ENCODE measurements around the gene EPHA6. TPM values are rescaled to one million over a fixed set of nuclear protein-coding genes. Genes with fewer than 3 reads are reported as not detected.

The EPHA6 gene
- total and polyA plus RNA-seq, 2 donors (not counting 3 experiments of a cell fraction or from before 2014, with no cell fraction given): not detected

DNA sequence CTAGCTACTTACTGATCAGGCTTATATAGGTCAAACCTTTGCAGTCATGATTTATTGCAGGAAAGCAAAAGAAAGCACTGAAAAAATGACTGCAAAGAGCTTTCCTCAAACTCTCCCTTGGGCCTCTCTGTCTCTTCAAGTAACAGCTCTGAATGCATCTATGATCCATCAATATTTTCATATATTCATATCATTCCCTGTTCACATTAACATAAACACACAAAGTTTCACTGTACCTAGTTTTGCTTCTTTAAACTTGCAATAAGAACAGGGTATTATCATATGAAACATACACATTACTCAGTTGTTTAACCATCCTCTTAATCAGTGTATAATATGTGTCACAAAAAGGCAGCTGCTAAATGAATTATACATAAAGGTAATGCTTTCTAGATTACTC, 842.2 kb downstream of the EPHA6 start:
- FAIRE-seq (no peak), DNase-seq (ENCODE audit: low read depth, low spot score) (no peak)
- Histone ChIP-seq H3K9me3 (replicated peaks; ENCODE audit: control insufficient read depth, insufficient read depth, low read length) (no peaks in the 10 kb centered on the region), H3K79me2 (ENCODE audit: control insufficient read depth, insufficient read depth, low read length) (no peaks in the 10 kb centered on the region), H3K9ac (replicated peaks; ENCODE audit: extremely low read depth, insufficient read depth, low read length) (no peak overlapping the region), H3K4me1 (ENCODE audit: control insufficient read depth, extremely low read depth, insufficient read depth, low read length) (no peaks in the 10 kb centered on the region), H3K36me3 (ENCODE audit: control insufficient read depth in 2 of 2, extremely low read depth in 1 of 2, insufficient read depth in 2 of 2, low read length in 2 of 2) (no peaks in the 10 kb centered on the region), H3K9me1 (replicated peaks; ENCODE audit: control insufficient read depth, extremely low read depth, insufficient read depth, low read length) (no peaks in the 10 kb centered on the region), H3K27ac (ENCODE audit: insufficient read depth, low read depth, low read length) (no peak overlapping the region), H3K4me3 (replicated peaks in 1 of 3; ENCODE audit: insufficient read depth in 1 of 3, low read depth in 1 of 3, low read length in 3 of 3) (no peak overlapping the region), H2AFZ (ENCODE audit: low read depth, low read length) (no peak overlapping the region), H4K20me1 (replicated peaks; ENCODE audit: control insufficient read depth, extremely low read depth, insufficient read depth, low read length) (no peaks in the 10 kb centered on the region), H3K4me2 (ENCODE audit: insufficient read depth, low read length) (no peak overlapping the region), H3K27me3 (ENCODE audit: control insufficient read depth in 2 of 2, insufficient read depth in 2 of 2, low read length in 2 of 2) (no peaks in the 10 kb centered on the region)
- no TSS peak for BruUV-seq (replicated peaks)
- TF ChIP-seq POLR2AphosphoS5 (IDR thresholded peaks at IDR 0.05; ENCODE audit: insufficient read depth, low read depth, low read length) (no peak), POLR2A (IDR thresholded peaks at IDR 0.05; ENCODE audit: low read depth, low read length) (no peak)
- ChIA-PET CTCF (no interaction called here), POLR2A (no interaction called here)
- intact Hi-C loops (cut with micrococcal nuclease): no loop called here
- dilution Hi-C loops (cut with MboI; ENCODE audit: extremely low pct_ligation_motif_present, low sequenced_read_pairs): no loop called here

DNA sequence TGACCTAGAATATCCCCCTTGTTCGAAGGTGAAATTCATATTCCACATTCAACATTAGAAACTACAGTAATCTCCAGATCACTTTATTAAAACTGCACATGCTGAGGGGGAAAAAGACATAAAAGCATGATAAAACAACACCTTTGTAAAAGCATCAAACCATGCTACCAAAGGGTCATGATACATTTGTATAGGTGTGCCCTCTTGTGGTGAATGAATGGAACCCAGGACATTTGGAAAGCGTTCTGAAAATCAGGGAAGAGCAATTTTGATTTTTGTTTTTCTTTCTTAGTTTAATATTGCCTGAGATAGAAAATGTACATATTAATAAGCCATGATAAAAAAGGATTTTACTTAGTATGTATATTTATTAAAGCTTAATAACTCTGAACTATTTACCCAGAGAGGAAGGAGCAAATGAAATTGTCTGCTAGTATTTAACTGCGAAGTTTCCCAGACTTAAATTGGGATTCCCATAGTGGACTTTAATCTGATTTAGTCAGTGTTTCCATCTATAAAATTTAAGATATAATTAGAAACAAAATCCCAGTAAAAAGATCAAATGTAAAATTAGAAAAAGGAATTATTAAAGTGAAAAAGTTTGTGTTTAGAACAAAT, 844.4 kb downstream of the EPHA6 start:
- Histone ChIP-seq H3K9ac (replicated peaks; ENCODE audit: extremely low read depth, insufficient read depth, low read length) (no peak overlapping the region), H3K4me3 (replicated peaks in 1 of 3; ENCODE audit: insufficient read depth in 1 of 3, low read depth in 1 of 3, low read length in 3 of 3) (no peak overlapping the region), H3K9me1 (replicated peaks; ENCODE audit: control insufficient read depth, extremely low read depth, insufficient read depth, low read length) (no peaks in the 10 kb centered on the region), H4K20me1 (replicated peaks; ENCODE audit: control insufficient read depth, extremely low read depth, insufficient read depth, low read length) (no peaks in the 10 kb centered on the region), H3K36me3 (ENCODE audit: control insufficient read depth in 2 of 2, extremely low read depth in 1 of 2, insufficient read depth in 2 of 2, low read length in 2 of 2) (no peaks in the 10 kb centered on the region), H3K9me3 (replicated peaks; ENCODE audit: control insufficient read depth, insufficient read depth, low read length) (no peaks in the 10 kb centered on the region), H3K27ac (ENCODE audit: insufficient read depth, low read depth, low read length) (no peak overlapping the region), H3K79me2 (ENCODE audit: control insufficient read depth, insufficient read depth, low read length) (no peaks in the 10 kb centered on the region), H2AFZ (ENCODE audit: low read depth, low read length) (no peak overlapping the region), H3K27me3 (ENCODE audit: control insufficient read depth in 2 of 2, insufficient read depth in 2 of 2, low read length in 2 of 2) (no peaks in the 10 kb centered on the region), H3K4me2 (ENCODE audit: insufficient read depth, low read length) (no peak overlapping the region), H3K4me1 (ENCODE audit: control insufficient read depth, extremely low read depth, insufficient read depth, low read length) (no peaks in the 10 kb centered on the region)
- intact Hi-C loops (cut with micrococcal nuclease): no loop called here
- DNase-seq (ENCODE audit: low read depth, low spot score) (peak; percentile 10), FAIRE-seq (peak; percentile 62)
- no TSS peak for BruUV-seq (replicated peaks)
- TF ChIP-seq, protein P1, sequence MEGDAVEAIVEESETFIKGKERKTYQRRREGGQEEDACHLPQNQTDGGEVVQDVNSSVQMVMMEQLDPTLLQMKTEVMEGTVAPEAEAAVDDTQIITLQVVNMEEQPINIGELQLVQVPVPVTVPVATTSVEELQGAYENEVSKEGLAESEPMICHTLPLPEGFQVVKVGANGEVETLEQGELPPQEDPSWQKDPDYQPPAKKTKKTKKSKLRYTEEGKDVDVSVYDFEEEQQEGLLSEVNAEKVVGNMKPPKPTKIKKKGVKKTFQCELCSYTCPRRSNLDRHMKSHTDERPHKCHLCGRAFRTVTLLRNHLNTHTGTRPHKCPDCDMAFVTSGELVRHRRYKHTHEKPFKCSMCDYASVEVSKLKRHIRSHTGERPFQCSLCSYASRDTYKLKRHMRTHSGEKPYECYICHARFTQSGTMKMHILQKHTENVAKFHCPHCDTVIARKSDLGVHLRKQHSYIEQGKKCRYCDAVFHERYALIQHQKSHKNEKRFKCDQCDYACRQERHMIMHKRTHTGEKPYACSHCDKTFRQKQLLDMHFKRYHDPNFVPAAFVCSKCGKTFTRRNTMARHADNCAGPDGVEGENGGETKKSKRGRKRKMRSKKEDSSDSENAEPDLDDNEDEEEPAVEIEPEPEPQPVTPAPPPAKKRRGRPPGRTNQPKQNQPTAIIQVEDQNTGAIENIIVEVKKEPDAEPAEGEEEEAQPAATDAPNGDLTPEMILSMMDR (IDR thresholded peaks at IDR 0.05; ENCODE audit: extremely low read depth in 1 of 2, insufficient read depth in 1 of 2, low read depth in 1 of 2, low read length in 2 of 2): peak; percentile 28 to 51
- TF ChIP-seq, protein P2, sequence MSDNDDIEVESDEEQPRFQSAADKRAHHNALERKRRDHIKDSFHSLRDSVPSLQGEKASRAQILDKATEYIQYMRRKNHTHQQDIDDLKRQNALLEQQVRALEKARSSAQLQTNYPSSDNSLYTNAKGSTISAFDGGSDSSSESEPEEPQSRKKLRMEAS (IDR thresholded peaks at IDR 0.05; ENCODE audit: insufficient read depth, insufficient read length): no peak
- TF ChIP-seq GATA2 (IDR thresholded peaks at IDR 0.05; ENCODE audit: insufficient read depth, insufficient read length, low read depth, low read length) (no peak), FOS (IDR thresholded peaks at IDR 0.05; ENCODE audit: borderline replicate concordance, insufficient read depth, low read length) (no peak)
- ChIA-PET CTCF (no interaction called here), POLR2A (no interaction called here)
- dilution Hi-C loops (cut with MboI; ENCODE audit: extremely low pct_ligation_motif_present, low sequenced_read_pairs): no loop called here

All from endothelial cell of umbilical vein (primary cell).